GM18868 (cell line): Measurements from ENCODE around the gene SEC61A1.

Source experiments
- ATAC-seq: cut with Tn5 transposase; IDR thresholded peaks from one replicate; pipeline ENCODE4 v1.9.1; 2021; ENCODE audit warnings: mild to moderate bottlenecking, moderate library complexity; ENCODE audit not compliant: unreplicated experiment

Gene SEC61A1

DNA sequence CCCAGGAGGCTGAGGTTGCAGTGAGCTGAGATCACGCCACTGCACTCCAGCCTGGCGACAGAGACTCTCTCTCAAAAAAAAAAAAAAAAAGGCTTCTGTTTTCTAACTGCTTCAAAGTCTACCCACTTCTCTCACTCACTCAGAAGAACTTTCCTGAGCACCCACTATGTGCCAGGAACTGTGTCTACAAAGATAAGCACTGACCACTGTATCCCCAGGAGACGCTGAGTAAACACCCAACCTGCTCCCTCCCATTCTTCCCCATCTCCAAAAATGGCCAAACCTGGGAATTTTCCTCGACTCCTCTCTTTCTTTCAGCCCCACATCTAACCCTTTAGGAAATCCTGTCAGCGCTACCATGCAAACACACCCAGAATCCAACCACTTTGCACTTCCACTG, 58.9 kb downstream of the SEC61A1 start:
- no peak for ATAC-seq

DNA sequence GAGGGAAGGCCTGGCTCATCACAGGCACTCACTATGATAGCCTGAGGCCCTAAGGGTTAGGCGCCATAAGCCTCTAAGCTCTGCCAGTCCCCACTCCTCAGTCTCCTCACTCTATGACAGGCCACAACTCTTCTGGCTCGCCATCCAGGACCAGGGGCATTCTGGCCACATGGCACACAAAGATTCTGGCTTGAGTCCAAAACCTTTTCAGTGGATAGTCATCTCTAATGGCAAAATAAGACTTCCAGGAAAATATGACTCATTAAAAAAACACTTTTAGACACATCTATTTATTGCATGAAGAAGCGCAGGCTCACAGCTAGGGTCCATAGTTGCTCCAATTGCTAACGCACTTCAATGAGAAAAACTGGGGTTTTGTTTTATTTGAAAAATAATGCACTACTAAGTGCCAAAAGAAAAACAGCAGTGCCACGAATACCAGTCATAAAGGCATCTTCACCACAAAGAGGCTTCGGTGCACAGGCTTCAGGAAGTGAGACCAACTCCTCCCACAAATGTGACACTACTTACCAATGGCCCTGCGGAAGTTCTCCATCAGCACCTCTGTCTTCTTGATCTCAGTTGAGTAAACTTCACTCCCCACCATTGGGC, 60.2 kb downstream of the SEC61A1 start:
- no peak for ATAC-seq

DNA sequence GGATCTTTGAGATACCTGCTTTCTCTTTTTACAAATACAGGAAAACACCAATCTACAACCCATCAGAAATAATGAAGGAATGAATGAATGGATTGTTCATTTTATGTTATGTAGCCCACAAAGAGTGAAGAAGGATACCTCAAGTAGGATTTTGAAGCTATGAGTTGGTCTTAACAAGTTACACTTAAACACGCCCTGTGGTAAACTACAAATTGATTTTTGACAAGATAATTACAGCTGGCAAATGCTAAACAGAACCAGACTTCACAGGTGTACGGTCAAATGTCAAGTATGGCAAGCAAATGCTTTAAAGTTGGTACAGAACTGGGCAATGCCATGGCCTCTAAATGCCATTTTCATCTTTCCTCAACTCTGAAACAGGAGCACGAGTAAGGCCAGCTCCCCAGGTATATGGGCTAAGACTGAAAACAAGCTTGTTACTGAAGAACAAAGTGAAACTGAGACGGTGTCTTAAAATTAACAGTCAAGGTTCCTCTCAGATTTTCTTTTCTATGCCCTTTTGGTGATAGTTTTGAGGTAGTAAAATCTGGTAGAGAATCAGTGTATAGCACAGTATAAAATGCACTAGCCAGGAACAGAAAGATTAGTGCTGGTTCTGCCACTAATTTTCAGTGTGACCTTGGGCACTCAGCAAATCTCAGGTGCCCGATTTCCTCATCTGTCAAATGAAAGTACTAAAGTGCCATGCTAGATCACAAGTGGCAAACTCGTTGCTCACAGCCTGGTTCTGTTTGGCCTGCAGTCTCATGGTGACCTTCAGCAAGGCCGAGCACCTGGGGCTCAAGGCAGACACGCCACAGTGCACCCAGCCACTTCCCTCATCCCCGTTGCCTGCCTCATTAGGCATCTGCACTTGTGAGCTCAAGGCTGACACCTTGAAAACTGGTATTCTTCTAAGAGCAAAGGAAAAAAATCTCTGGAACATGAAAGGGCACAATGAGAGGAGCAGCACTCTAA, 61.9 kb downstream of the SEC61A1 start:
- no peak for ATAC-seq
